ENCODE measurements around the gene CNIH4. TPM values are rescaled to one million over a fixed set of nuclear protein-coding genes. Genes with fewer than 3 reads are reported as not detected.
"Not testable (repeated sequence)": the region's sequence is repeated elsewhere in the genome, so short reads cannot be mapped to it uniquely, and the experiment has no call there.

Gene CNIH4
- total RNA-seq, 1 experiment from 2014 or later = 104 TPM

DNA sequence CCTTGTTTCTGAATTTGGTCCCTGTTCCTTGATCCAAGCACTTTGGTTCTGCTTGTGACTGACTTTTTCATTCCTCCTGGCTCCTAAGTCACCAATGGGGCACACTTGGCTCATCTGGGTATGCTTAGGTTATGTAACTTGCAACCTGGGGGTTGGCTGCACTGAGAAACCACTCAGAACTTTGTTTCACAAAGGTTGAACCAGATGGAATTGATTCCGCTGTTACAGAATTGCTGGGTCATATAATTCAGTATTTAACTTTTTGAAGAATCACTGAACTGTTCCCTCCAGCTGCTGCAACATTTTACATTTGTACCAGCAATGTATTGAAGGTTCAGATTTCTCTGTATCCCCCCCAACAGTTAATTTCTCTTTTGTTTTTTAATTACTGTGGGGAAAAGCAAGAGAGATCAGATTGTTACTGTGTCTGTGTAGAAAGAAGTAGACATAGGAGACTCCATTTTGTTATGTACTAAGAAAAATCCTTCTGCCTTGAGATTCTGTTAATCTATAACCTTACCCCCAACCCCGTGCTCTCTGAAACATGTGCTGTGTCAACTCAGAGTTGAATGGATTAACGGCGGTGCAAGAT is 17.1 kb upstream of the CNIH4 start:
- Histone ChIP-seq H2BK20ac (ENCODE audit: low read depth, low read length, poor library complexity, severe bottlenecking) (no peak overlapping the region), H3K4me1 (ENCODE audit: insufficient read depth, low read length) (peaks cover 4% of the 10 kb centered on the region; the same call in 1 of the 2 replicates), H3K23me2 (ENCODE audit: insufficient read length, low read depth, low read length, poor library complexity, severe bottlenecking) (peaks cover 4% of the 10 kb centered on the region), H3K23ac (ENCODE audit: insufficient read length, low read depth, low read length) (no peak overlapping the region), H4K91ac (ENCODE audit: insufficient read length, low read depth, low read length) (no peak overlapping the region), H4K5ac (ENCODE audit: insufficient read length, low read depth, low read length) (no peak overlapping the region), H3K79me1 (ENCODE audit: insufficient read depth, low read depth, low read length, poor library complexity, severe bottlenecking) (no peaks in the 10 kb centered on the region), H3K14ac (ENCODE audit: insufficient read depth, low read length) (no peak overlapping the region), H3T11ph (ENCODE audit: low read length) (peak overlapping the region; percentile 29), H2BK15ac (ENCODE audit: low read depth, low read length) (no peak overlapping the region), H3K18ac (ENCODE audit: insufficient read length, low read depth, low read length) (no peak overlapping the region), H3K9me3 (ENCODE audit: control insufficient read depth, low read depth, low read length) (peaks cover 8% of the 10 kb centered on the region), H3K9ac (ENCODE audit: extremely low read depth, insufficient read length, low read length) (no peak overlapping the region), H3K56ac (ENCODE audit: insufficient read length, low read depth, low read length) (no peak overlapping the region), H3K79me2 (ENCODE audit: insufficient read depth, low read length) (no peaks in the 10 kb centered on the region), H3K27ac (ENCODE audit: insufficient read length, low read depth, low read length) (peak overlapping the region; percentile 9), H4K8ac (replicated peaks; ENCODE audit: insufficient read length, low read depth, low read length) (no peak overlapping the region), H2BK120ac (ENCODE audit: low read depth, low read length, poor library complexity, severe bottlenecking) (no peak overlapping the region), H3K4ac (ENCODE audit: low read depth, low read length) (no peak overlapping the region; the same call in 1 of the 2 replicates), H2AK5ac (ENCODE audit: insufficient read length, low read length) (no peak overlapping the region), H3K4me2 (ENCODE audit: insufficient read depth, insufficient read length, low read length) (no peak overlapping the region), H2BK12ac (ENCODE audit: insufficient read length, low read depth, low read length) (no peak overlapping the region), H3K27me3 (ENCODE audit: insufficient read depth, low read length) (no peaks in the 10 kb centered on the region), H2BK5ac (ENCODE audit: insufficient read length, low read length) (no peak overlapping the region), H2AFZ (ENCODE audit: low read length) (no peak overlapping the region), H4K20me1 (ENCODE audit: control insufficient read depth, insufficient read depth, insufficient read length) (no peaks in the 10 kb centered on the region)
- no CpG with 5 or more reads among the region's 4 CpGs for WGBS (ENCODE audit: extremely low coverage, insufficient read length, low lambda C conversion rate)
- peaks cover 26 to 31% of the 10 kb centered on the region in 2 experiments for H3K9me3 Mint-ChIP-seq
- TF ChIP-seq, protein P1, sequence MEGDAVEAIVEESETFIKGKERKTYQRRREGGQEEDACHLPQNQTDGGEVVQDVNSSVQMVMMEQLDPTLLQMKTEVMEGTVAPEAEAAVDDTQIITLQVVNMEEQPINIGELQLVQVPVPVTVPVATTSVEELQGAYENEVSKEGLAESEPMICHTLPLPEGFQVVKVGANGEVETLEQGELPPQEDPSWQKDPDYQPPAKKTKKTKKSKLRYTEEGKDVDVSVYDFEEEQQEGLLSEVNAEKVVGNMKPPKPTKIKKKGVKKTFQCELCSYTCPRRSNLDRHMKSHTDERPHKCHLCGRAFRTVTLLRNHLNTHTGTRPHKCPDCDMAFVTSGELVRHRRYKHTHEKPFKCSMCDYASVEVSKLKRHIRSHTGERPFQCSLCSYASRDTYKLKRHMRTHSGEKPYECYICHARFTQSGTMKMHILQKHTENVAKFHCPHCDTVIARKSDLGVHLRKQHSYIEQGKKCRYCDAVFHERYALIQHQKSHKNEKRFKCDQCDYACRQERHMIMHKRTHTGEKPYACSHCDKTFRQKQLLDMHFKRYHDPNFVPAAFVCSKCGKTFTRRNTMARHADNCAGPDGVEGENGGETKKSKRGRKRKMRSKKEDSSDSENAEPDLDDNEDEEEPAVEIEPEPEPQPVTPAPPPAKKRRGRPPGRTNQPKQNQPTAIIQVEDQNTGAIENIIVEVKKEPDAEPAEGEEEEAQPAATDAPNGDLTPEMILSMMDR (conservative IDR thresholded peaks at IDR 0.05) = no peak
- peaks cover 18 to 27% (median 22%) of the 10 kb centered on the region in 3 experiments for H3K36me3 Mint-ChIP-seq (ENCODE audit: insufficient read depth in 1 of 3, low read depth in 3 of 3)
- peaks cover 17 to 20% of the 10 kb centered on the region in 2 experiments for H3K4me1 Mint-ChIP-seq
- peak overlapping the region in 1 of 2 experiments; percentile 41; a peak in 2 of 5 replicates for H3K4me3 Mint-ChIP-seq
- H3K27me3 Mint-ChIP-seq (ENCODE audit: low read depth) = no peaks in the 10 kb centered on the region; the same call in 1 of the 2 replicates
- no peak for DNase-seq
- peak overlapping the region; percentile 62 to 98 (median 96); a peak in 5 of 7 replicates for H3K27ac Mint-ChIP-seq

DNA sequence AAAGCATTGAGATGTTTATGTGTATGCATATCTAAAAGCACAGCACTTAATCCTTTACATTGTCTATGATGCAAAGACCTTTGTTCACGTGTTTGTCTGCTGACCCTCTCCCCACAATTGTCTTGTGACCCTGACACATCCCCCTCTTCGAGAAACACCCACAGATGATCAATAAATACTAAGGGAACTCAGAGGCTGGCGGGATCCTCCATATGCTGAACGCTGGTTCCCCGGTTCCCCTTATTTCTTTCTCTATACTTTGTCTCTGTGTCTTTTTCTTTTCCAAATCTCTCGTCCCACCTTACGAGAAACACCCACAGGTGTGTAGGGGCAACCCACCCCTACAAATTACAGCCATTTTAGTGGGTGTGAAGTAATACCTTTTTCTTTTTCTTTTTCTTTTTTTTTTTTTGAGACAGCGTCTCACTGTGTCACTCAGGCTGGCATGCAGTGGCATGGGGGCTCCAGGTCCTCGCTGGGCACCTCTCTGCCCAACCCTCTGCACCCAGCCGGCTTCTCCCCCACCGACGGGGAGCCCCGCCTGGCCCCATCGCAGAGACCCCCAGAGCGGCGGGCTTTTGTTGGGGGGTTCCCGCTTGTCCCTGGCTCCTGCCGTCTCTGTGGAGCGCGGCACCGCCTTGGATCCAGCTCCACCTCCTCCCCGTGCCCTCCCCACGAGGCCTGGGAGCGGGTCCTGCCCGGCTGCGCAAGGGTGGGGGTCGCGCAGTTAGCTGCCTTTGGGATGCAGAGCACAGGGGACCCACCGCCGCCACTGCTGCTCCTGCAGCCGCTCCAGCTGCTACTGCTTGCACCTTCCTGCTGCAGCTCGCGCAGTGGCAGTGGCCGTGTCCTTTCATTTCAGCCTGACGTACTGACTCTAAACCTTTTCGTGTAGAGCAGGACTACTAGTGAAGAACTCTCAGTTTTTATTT is 16.0 kb upstream of the CNIH4 start:
- WGBS (ENCODE audit: extremely low coverage, insufficient read length, low lambda C conversion rate) = no CpG with 5 or more reads among the region's 36 CpGs
- H3K56ac ChIP-seq (ENCODE audit: insufficient read length, low read depth, low read length); H3K4me1 ChIP-seq (ENCODE audit: insufficient read depth, low read length); H3K27me3 Mint-ChIP-seq (ENCODE audit: low read depth); H3K79me1 ChIP-seq (ENCODE audit: insufficient read depth, low read depth, low read length, poor library complexity, severe bottlenecking); H3K79me2 ChIP-seq (ENCODE audit: insufficient read depth, low read length); H3K23ac ChIP-seq (ENCODE audit: insufficient read length, low read depth, low read length); H2BK15ac ChIP-seq (ENCODE audit: low read depth, low read length); H3K23me2 ChIP-seq (ENCODE audit: insufficient read length, low read depth, low read length, poor library complexity, severe bottlenecking); H4K5ac ChIP-seq (ENCODE audit: insufficient read length, low read depth, low read length); H4K20me1 ChIP-seq (ENCODE audit: control insufficient read depth, insufficient read depth, insufficient read length); H4K8ac ChIP-seq (replicated peaks; ENCODE audit: insufficient read length, low read depth, low read length); H3T11ph ChIP-seq (ENCODE audit: low read length); H2BK12ac ChIP-seq (ENCODE audit: insufficient read length, low read depth, low read length); H2AFZ ChIP-seq (ENCODE audit: low read length); H2BK120ac ChIP-seq (ENCODE audit: low read depth, low read length, poor library complexity, severe bottlenecking); H3K9ac ChIP-seq (ENCODE audit: extremely low read depth, insufficient read length, low read length); H2AK5ac ChIP-seq (ENCODE audit: insufficient read length, low read length); H3K27ac ChIP-seq (ENCODE audit: insufficient read length, low read depth, low read length); H4K91ac ChIP-seq (ENCODE audit: insufficient read length, low read depth, low read length); H2BK20ac ChIP-seq (ENCODE audit: low read depth, low read length, poor library complexity, severe bottlenecking); H3K4ac ChIP-seq (ENCODE audit: low read depth, low read length); H3K9me3 ChIP-seq (ENCODE audit: control insufficient read depth, low read depth, low read length); H2BK5ac ChIP-seq (ENCODE audit: insufficient read length, low read length); H3K27me3 ChIP-seq (ENCODE audit: insufficient read depth, low read length): not testable (repeated sequence)
- Mint-ChIP-seq H3K9me3 (peaks cover 33 to 38% of the 10 kb centered on the region in 2 experiments), H3K4me1 (peaks cover 17 to 20% of the 10 kb centered on the region in 2 experiments), H3K36me3 (ENCODE audit: insufficient read depth in 1 of 3, low read depth in 3 of 3) (peaks cover 21 to 32% (median 29%) of the 10 kb centered on the region in 3 experiments), H3K4me3 (peak overlapping the region; percentile 62 to 75), H3K27ac (peak overlapping the region; percentile 91 to 99 (median 96); a peak in 6 of 7 replicates)
- Histone ChIP-seq H3K4me2 (ENCODE audit: insufficient read depth, insufficient read length, low read length) (peak overlapping the region; percentile 27), H3K18ac (ENCODE audit: insufficient read length, low read depth, low read length) (peak overlapping the region; percentile 5), H3K14ac (ENCODE audit: insufficient read depth, low read length) (peak overlapping the region; percentile 14; the same call in 1 of the 2 replicates)
- peak; percentile 76 for DNase-seq

All from H9 (cell line).